ENCODE measurements around the gene PARVG.

DNA sequence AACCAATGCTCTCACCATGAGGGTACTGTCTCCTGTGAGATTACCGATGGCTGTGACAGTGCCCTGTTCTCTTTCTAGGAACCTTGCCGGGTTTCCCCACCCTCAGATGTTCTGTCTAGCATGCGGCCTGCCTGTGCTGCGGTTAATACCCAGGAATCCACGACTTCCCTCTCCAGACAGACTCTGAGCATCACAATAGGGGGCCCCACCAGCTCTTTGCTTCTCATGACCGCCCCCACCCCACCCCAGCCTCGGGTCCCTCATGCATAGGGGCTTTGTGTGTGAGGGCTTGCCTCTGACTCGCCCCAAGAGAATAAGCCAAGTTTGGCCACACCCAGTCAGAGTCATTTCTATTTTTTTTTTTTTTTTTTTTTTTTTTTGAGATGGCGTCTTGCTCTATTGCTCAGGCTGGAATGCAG is 10.3 kb downstream of the PARVG start:
- TF ChIP-seq EZH2 (IDR thresholded peaks at IDR 0.05) (no peak), POLR2AphosphoS5 (IDR thresholded peaks at IDR 0.05; ENCODE audit: borderline replicate concordance, low read depth, low read length) (no peak)

Measured in SK-N-MC (cell line).